GM12873 (cell line): ENCODE results near the gene THSD8.

ENCODE experiments used
- CTCF ChIP-seq: IDR thresholded peaks from 2 replicates; pipeline ENCODE4 v1.5.1; 2012; ENCODE audit warnings: low read depth, mild to moderate bottlenecking, moderate library complexity, low read length, control low read depth; ENCODE audit not compliant: insufficient read depth; ENCODE audit errors: missing control alignments

THSD8 gene

GRCh38 chr19:12828494-12828893 is 26.6 kb downstream of the THSD8 start:
- TF ChIP-seq CTCF: no peak

GRCh38 chr19:12833418-12833737 is 31.5 kb downstream of the THSD8 start:
- no peak for TF ChIP-seq CTCF

- no peak for TF ChIP-seq CTCF
Observed at GRCh38 chr19:12833738-12834565, 32.1 kb downstream of the THSD8 start.

GRCh38 chr19:12834566-12834943 is 32.7 kb downstream of the THSD8 start, which contains the start of gene RTBDN:
Gene RTBDN, minus strand, starts transcription at chr19:12834579. Its CDS starts 4,600 bp downstream, at chr19:12829979.
- no peak for TF ChIP-seq CTCF

- TF ChIP-seq CTCF: no peak
Observed at GRCh38 chr19:12834976-12835757, 33.3 kb downstream of the THSD8 start.

GRCh38 chr19:12836529-12836863 is 34.6 kb downstream of the THSD8 start:
- no peak for TF ChIP-seq CTCF

GRCh38 chr19:12837225-12837624 is 35.4 kb downstream of the THSD8 start:
- TF ChIP-seq CTCF: no peak
